Fibroblast of lung (primary cell): ENCODE measurements around the gene SEC23B. TPM values are rescaled to one million over a fixed set of nuclear protein-coding genes. Genes with fewer than 3 reads are reported as not detected.
"Not testable (repeated sequence)": the region's sequence is repeated elsewhere in the genome, so short reads cannot be mapped to it uniquely, and the experiment has no call there.

Source experiments
- DNase-seq, 2 donors: peaks; one replicate each; pipeline versions ENCODE4 v3.0.0 to v3.0.0-alpha.2; 2010; ENCODE audit warnings: low read depth in 2 of 2
- H2AFZ ChIP-seq: 2 replicates; pipeline ENCODE4 v1.5.1; 2012; ENCODE audit warnings: low read length, control low read depth, inconsistent platforms
- H3K27ac ChIP-seq: 2 replicates; pipeline ENCODE4 v1.5.1; 2011; ENCODE audit warnings: low read length, control low read depth; ENCODE audit not compliant: insufficient read depth
- H3K27me3 ChIP-seq: 2 replicates; pipeline ENCODE4 v1.5.1; 2011; ENCODE audit warnings: mild to moderate bottlenecking, low read length; ENCODE audit not compliant: control insufficient read depth, insufficient read depth
- H3K36me3 ChIP-seq: 2 replicates; pipeline ENCODE4 v1.5.1; 2011; ENCODE audit warnings: low read length; ENCODE audit not compliant: control insufficient read depth, insufficient read depth
- H3K4me1 ChIP-seq: 2 replicates; pipeline ENCODE4 v1.5.1; 2011; ENCODE audit warnings: low read length; ENCODE audit not compliant: control insufficient read depth, insufficient read depth; ENCODE audit errors: extremely low read depth
- H3K4me2 ChIP-seq: 2 replicates; pipeline ENCODE4 v1.5.1; 2011; ENCODE audit warnings: low read length, control low read depth; ENCODE audit not compliant: insufficient read depth; ENCODE audit errors: extremely low read depth
- H3K4me3 ChIP-seq, 4 experiments: fragments of 200-600 bp in 1 of 4; sonication (generic) in 1 of 4; replicated peaks in 1 of 4; 2 replicates each; pipeline ENCODE4 v1.5.1; 2011 to 2016; ENCODE audit warnings: low read length in 4 of 4, low read depth in 3 of 4, mild to moderate bottlenecking in 3 of 4, control low read depth in 2 of 4, inconsistent platforms in 1 of 4, mixed read lengths in 1 of 4; ENCODE audit not compliant: insufficient read depth in 1 of 4; ENCODE audit errors: control extremely low read depth in 1 of 4
- H3K79me2 ChIP-seq: 2 replicates; pipeline ENCODE4 v1.5.1; 2012; ENCODE audit warnings: mild to moderate bottlenecking, low read length, inconsistent platforms; ENCODE audit not compliant: control insufficient read depth, insufficient read depth
- H3K9ac ChIP-seq: 2 replicates; pipeline ENCODE4 v1.5.1; 2011; ENCODE audit warnings: mild to moderate bottlenecking, low read length, control low read depth; ENCODE audit not compliant: insufficient read depth
- H3K9me3 ChIP-seq: 2 replicates; pipeline ENCODE4 v1.5.1; 2012; ENCODE audit warnings: low read depth, low read length; ENCODE audit not compliant: control insufficient read depth, insufficient read depth
- H4K20me1 ChIP-seq: 2 replicates; pipeline ENCODE4 v1.5.1; 2011; ENCODE audit warnings: low read length; ENCODE audit not compliant: control insufficient read depth, insufficient read depth; ENCODE audit errors: extremely low read depth
- CTCF ChIP-seq, 2 donors: IDR thresholded peaks in 1 of 2; conservative IDR thresholded peaks in 1 of 2; 1 replicate in 1 of 2; 2 replicates in 1 of 2; pipeline ENCODE4 v1.5.1; 2011 to 2012; ENCODE audit warnings: low read length in 2 of 2, control low read depth in 1 of 2, inconsistent platforms in 1 of 2, low read depth in 1 of 2, mild to moderate bottlenecking in 1 of 2
- EZH2 ChIP-seq: IDR thresholded peaks from 2 replicates; pipeline ENCODE4 v1.5.1; 2012; ENCODE audit warnings: low read length, control low read depth, mild to moderate bottlenecking; ENCODE audit errors: missing control alignments
- polyA plus RNA-seq, 2 donors: library from polyadenylated mRNA; depleted of rRNA in 1 of 2; stranded (reverse) in 1 of 2; unstranded in 1 of 2; fragments of >200 nt; gene quantifications; 2 replicates each; pipeline ENCODE4 v1.2.1, GENCODE V29; 2011 to 2012; ENCODE audit warnings: missing spikeins in 1 of 2
- total RNA-seq: library from RNA; depleted of rRNA; stranded (reverse); fragments of >200 nt; gene quantifications from 2 replicates; pipeline ENCODE4 v1.2.1, GENCODE V29; 2014

Gene SEC23B
- total and polyA plus RNA-seq, 2 donors (not counting 1 experiment from before 2014, with no cell fraction given): 51.0 to 52.0 TPM

GRCh38 chr20:18514127-18514526, 6.4 kb downstream of the SEC23B start:
- Histone ChIP-seq H3K4me3 (no peak overlapping the region), H3K4me1 (no peaks in the 10 kb centered on the region), H2AFZ (no peak overlapping the region), H3K9ac (no peak overlapping the region), H4K20me1 (no peaks in the 10 kb centered on the region), H3K9me3 (no peaks in the 10 kb centered on the region), H3K36me3 (peaks cover 5% of the 10 kb centered on the region), H3K4me2 (no peak overlapping the region), H3K27ac (no peak overlapping the region), H3K27me3 (no peaks in the 10 kb centered on the region), H3K79me2 (no peaks in the 10 kb centered on the region)
- TF ChIP-seq EZH2 (no peak), CTCF (conservative IDR thresholded peaks at IDR 0.05 in 1 of 2, IDR thresholded peaks at IDR 0.05 in 1 of 2; ENCODE audit: low read depth in 1 of 2, low read length in 2 of 2) (no peak)
- no peak for DNase-seq

- no peaks in the 10 kb centered on the region for H3K79me2 ChIP-seq
- H3K27ac ChIP-seq: no peak overlapping the region
- no peaks in the 10 kb centered on the region for H3K9me3 ChIP-seq
- H3K4me3 ChIP-seq: no peak overlapping the region
- no peak for DNase-seq
- H3K36me3 ChIP-seq: peaks cover under 1% of the 10 kb centered on the region
- no peak overlapping the region for H3K4me2 ChIP-seq
- H2AFZ ChIP-seq: no peak overlapping the region
- no peaks in the 10 kb centered on the region for H4K20me1 ChIP-seq
- no peaks in the 10 kb centered on the region for H3K4me1 ChIP-seq
- H3K9ac ChIP-seq: no peak overlapping the region
- TF ChIP-seq EZH2: no peak
- no peak for TF ChIP-seq CTCF (conservative IDR thresholded peaks at IDR 0.05 in 1 of 2, IDR thresholded peaks at IDR 0.05 in 1 of 2; ENCODE audit: low read depth in 1 of 2, low read length in 2 of 2)
- H3K27me3 ChIP-seq: no peaks in the 10 kb centered on the region
Measured at GRCh38 chr20:18515973-18516372, 8.2 kb downstream of the SEC23B start.

GRCh38 chr20:18522066-18522465, 14.3 kb downstream of the SEC23B start:
- H3K4me2 ChIP-seq, H2AFZ ChIP-seq, H3K36me3 ChIP-seq, H3K4me3 ChIP-seq, H3K27ac ChIP-seq, H3K27me3 ChIP-seq, H3K9me3 ChIP-seq, H3K4me1 ChIP-seq, H4K20me1 ChIP-seq, H3K9ac ChIP-seq, H3K79me2 ChIP-seq: not testable (repeated sequence)
- DNase-seq: peak in 1 of 2 donors; percentile 56
